GM21390 (cell line): Measurements from ENCODE around the gene LYZL4.

ENCODE experiments used
- ATAC-seq: cut with Tn5 transposase; IDR thresholded peaks from one replicate; pipeline ENCODE4 v1.9.1; 2021; ENCODE audit not compliant: unreplicated experiment

The LYZL4 gene

DNA sequence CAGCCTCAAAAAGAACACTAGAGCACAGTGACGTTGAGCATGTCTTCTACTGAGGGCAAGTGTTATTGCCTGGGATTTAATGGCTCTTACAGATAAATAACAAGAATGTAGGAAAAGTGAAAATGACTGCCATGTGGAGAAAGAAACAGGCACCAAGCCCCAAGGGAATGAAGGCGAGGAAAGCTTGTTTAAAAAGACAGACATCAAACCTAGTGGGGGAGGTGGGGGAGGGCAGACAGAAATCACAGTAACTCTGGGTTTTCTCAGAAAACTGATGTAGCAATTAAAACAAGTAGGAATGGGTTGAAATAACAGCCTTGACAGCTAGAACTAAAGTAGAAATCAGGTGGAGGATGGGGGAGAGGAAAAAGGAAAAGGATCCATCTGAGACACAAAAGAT lies 18.4 kb upstream of the LYZL4 start:
- no peak for ATAC-seq

GRCh38 chr3:42425736-42426407 lies 15.5 kb upstream of the LYZL4 start:
- ATAC-seq: no peak

DNA sequence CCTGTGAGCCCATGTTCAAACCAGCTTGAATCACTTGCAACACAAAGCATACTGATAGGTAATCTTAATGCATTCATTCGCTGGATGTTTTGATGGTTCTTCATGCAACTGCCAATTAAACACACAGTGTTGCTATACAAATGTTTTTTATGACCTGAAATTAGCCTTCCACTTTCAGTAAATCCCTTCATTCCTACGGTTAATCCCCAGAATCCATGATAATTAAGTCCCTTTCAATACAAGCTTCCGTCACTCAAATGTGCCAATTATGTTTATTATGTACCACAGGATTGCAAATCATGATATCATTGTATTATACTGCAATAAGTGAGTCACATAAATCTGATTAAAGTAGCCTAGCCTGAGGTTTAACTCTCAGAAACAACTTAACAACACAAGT lies 14.5 kb upstream of the LYZL4 start:
- no peak for ATAC-seq

DNA sequence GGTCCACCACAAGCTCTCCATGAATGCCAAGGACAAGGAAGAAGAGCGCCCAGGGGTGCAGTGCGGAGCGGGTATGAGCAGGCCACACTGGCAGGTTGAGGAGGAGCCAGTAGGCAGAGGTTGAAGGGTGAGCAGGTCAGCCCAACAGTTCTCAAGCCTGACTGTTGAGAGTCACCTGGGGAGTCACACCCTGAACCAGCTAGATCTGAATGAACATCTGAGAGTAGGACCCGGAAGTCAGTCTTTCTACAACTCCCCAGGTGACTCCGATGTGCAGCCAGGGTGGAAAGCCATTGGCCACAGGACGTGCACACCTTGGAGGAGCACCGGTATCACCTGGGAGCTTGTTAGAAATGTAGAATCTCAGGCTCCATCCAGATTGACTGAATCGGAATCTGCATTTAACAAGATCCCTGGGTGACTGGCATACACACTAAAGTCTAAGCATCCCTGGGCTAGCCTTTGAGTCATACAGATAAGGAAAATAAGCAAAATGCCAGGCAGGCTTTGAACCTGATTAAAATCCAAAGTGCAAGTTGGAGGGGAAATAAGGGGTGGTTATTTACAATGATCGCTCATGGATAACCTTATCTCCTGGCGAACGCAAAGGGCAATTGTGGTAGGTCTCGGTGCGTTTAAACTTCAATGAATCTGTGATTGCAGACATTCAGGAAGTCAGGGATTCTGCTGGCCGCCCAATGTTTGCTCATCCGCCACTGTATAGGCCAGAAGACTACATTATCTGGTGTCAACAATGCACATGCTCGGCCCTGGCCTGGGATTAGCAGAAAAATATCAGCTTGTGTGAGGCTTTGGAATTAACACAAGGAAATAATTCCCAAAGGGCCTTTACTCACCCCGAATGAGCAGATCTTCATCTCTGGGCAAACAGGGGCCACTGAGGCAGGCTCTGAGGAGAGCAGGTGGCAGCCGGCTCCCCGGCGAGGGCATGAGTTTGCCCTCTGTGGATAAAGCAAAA lies 11.7 kb upstream of the LYZL4 start:
- no peak for ATAC-seq

DNA sequence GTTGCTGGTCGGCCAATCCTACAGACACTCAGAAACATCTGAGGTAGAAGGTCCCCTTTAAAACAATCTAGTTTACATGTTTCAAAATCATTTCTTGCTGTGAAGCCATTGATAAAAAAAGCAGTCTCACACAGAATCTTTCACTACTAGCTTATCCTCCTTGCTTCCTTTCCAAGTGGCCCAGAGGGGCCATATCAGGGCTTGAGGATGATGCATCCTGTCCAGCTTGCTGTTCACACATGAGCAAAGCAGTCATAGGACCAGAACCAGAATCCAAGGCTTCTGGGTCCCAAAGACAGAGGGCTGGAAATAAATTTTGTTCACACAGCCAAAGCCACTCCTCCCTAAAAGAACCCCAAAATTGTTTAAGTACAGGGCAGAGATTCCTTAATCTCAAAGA lies 9.2 kb upstream of the LYZL4 start:
- ATAC-seq: no peak

DNA sequence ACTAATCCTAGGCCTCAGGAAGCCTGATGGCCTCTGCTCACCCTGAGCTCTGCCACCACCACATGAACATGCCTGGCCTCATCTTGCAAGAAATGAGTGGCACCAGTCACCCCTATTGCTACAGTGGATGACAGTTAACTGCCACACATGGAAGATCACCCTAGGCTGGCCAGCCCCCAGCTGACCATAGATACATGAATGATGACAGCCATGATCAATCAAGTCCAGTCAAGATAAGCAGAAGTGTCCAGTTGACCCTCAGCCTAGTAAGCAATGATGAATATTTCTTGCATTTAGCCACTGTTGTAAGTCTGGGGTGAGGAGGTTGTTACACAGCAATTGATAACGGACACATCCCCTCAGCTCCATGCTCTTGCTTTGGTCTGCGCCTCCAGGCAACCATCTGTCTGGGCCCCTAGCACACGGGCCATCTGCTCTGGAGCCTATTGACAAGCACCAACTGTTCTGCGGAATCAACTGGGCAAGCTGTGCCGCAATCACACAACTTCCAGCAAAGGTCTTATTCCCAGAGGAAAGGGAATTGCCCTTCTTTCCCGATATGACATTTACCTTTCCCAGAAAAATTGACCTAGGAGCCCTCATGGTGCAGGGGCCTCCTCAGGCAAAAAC lies 2.2 kb upstream of the LYZL4 start:
- ATAC-seq: no peak

DNA sequence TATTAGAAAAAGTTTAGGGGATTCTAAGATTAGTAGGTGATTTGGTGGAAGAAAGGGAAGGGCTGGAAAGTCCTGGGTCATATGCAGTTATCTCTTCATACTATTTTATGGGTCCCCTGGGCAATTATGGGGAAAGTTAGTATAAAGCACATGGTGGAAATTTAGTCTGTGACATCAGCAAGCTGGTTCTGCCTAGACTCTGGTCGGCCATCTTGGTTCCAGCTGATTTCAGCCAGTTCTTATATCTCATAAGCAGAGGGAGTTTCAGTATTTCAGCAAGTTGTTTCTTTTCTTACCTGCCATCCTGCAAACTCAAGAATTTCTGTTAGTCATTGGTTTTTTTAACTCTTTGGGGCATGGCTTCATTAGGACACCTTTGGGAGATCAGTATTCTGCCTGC lies 1.0 kb upstream of the LYZL4 start:
- no peak for ATAC-seq

DNA sequence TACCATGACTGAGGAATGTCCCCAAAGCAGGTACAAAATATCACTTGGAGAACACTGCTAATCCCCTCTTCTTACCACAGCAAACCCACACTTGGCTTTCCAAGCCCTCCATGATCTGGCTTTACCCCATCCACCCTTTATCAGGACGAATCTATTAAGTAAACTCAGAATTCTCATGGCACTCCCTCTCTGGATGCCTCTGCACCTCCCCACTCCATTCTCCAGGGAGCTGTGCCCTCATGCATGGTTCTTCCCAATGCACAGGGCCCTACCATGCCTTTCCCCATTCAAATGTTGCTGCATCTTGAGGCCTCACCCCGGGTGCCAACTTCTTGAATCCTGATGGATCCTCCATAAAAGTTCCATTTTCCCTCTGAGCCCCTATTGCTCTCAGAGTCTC lies 2.3 kb downstream of the LYZL4 start:
- no peak for ATAC-seq

DNA sequence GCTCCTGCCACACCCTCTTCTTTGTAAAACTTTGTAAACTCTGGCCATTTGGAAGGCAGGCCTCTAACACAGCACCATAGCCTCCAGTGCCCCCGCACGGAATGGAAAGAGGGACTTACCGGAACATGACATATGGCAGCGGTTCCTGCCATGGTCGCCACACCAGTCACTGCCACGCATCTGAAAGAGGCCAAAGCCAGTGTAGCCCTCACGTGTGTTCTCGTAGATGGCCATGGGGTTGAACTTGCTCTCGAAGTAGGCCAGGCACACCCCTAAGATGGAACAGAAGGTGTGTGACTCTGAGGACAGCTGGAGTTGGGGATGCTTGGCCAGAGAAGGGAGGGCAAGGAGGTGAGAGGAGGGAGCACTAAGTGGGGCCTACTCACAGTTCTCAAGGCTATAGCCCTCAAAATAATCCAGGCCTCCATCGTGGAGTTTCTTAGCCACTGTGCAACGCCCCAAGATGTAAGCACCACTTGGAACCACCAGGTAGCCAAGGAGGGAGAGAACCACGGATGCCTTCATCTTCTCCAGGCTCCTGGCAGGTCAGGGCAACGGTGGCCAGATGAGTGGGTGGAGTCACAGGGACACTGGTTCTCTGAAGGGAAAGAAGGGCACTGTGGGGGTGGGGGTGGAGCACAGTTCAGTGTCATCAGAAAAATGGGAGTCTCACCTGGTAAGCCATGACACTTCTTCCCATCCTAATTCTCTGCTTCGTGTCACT lies 3.5 kb downstream of the LYZL4 start:
- no peak for ATAC-seq

DNA sequence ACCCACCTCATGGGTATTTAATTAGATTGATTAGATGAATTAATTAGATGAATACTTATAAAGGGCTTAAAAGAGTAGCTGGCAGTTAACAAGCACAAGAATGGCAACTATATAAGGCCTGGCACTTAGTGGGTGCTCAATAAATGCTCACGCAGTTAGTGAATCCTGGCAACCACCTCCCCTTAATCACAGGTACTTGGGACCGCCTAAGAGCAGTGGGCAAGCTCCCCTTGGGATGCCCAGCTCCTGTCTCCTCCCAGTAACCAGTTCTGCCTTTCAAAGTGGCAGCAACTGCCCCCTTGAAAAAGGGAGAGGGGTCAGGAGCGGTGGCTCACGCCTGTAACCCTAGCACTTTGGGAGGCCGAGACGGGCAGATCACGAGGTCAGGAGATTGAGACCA lies 4.6 kb downstream of the LYZL4 start:
- ATAC-seq: no peak

GRCh38 chr3:42403737-42404136 lies 6.7 kb downstream of the LYZL4 start:
- ATAC-seq: no peak

- ATAC-seq: no peak
These were observed 7.9 kb downstream of the LYZL4 start for GRCh38 chr3:42402394-42403096.

GRCh38 chr3:42398080-42398479 lies 12.3 kb downstream of the LYZL4 start:
- ATAC-seq: no peak

DNA sequence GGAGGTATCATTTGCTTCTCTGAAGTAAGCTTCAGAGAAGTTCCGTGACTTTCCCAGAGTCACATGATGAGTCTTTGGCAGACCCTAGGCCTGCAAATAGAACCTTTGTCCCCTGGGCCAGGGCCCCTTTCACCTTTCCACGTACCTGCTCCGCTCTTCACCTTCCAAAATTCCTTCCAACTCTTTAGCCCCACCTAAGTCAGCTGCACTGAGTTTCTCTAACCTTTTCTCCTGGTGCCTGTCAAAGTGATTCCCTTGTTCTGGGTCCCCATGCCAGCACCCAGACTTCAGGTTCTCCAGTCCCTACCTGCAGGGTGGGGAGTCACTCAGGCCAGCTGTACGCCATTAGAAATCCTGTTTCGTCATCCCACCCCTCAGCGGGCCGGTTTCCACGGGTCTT lies 12.8 kb downstream of the LYZL4 start:
- ATAC-seq: no peak

DNA sequence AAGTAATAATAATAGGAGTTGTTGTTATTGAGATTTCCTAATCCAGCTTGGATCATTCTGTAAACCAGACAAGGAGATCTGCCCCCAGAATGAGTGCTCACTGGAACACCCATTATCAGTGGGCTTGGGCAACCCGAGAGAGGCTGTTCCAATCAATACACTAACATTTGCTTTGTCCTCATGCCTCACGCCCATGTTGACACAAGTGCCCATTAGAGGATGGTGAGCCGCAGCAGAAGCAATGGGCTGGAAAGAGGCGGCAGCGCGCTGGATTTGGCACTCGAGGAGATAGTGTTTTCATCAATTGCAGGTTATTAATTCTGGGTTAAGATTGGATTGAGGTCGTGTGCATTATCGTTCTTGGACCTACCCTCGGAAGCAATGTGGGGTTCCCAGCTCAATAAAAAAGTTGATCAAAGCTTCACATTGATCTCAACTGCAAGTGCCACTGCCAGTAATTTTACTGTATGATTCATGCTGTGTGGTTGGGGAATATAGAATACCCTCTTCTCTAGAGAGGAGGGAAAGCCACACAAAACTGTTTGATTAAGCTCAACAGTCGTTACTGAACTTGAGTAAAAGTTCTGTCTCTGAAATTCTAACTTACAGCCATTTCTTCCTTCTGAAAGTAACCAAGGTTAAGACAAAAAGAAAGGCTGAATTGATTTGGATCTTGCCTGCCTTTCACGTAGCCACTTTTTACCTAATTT lies 15.7 kb downstream of the LYZL4 start:
- ATAC-seq: no peak

- ATAC-seq: no peak
These were observed 22.4 kb downstream of the LYZL4 start for GRCh38 chr3:42387802-42388651.

- no peak for ATAC-seq
These were observed 28.8 kb downstream of the LYZL4 start for GRCh38 chr3:42381551-42382082.

DNA sequence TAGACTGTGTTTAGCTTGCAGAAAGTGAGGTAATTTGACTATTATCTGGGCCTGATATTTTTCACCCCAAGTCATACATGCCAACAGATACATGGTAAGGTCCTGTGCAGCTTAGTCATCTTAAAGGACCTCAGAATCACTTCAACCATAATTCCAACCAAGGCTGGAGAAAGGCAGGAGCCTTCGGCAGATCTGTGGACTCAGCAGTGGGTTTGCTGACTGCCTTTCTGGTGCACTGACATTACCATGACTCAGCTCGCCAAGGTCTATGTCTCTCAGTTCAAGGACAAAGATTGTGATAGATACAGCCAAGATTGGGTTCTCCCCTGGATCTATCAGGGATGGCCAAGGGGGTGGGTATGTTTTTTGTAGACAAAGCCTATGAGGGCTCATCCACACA lies 32.7 kb downstream of the LYZL4 start:
- ATAC-seq: no peak

DNA sequence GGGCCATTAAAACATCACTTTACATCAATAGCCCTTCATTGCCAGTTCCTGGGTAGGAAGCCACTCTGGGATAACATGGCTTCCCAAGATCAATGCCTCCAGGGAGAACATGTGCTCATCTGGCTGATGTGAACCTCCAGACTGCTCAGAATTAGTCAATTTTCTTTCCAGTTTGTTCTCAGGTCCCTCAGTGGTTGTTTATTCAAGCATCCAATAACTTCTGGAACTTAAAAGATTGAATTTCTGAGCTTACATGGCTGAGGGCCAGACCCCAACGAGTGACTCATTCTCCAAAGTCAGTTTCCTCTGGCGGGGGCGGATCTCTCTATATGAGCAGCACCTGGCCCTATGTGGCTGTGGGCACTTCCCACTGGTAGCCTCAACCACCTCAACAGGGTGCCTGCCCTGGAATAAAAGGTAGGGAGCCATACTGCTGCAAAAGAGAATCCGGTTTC lies 34.0 kb downstream of the LYZL4 start:
- ATAC-seq: no peak
